ENCODE measurements around the gene RUBCN. TPM values are rescaled to one million over a fixed set of nuclear protein-coding genes. Genes with fewer than 3 reads are reported as not detected.
"Not testable (repeated sequence)": the region's sequence is repeated elsewhere in the genome, so short reads cannot be mapped to it uniquely, and the experiment has no call there.

Gene RUBCN
- total RNA-seq, 1 donor from 2014 or later = 3.7 TPM

GRCh38 chr3:197656129-197656528 is 80.6 kb downstream of the RUBCN start:
- H3K27me3 ChIP-seq (ENCODE audit: control insufficient read depth in 3 of 3, insufficient read depth in 3 of 3, low read length in 3 of 3); H3K4me3 ChIP-seq (ENCODE audit: low read length in 3 of 3); H3K9ac ChIP-seq (ENCODE audit: low read depth in 1 of 3, low read length in 3 of 3): not testable (repeated sequence)

GRCh38 chr3:197654998-197655330 is 81.7 kb downstream of the RUBCN start:
- not testable (repeated sequence) for H3K36me3 ChIP-seq (ENCODE audit: control insufficient read depth in 3 of 3, insufficient read depth in 3 of 3, low read length in 3 of 3); H3K27me3 ChIP-seq (ENCODE audit: control insufficient read depth in 3 of 3, insufficient read depth in 3 of 3, low read length in 3 of 3); H3K4me1 ChIP-seq (ENCODE audit: control insufficient read depth in 3 of 3, insufficient read depth in 3 of 3, low read length in 3 of 3); H3K27ac ChIP-seq (ENCODE audit: low read depth, low read length); H3K9me3 ChIP-seq (ENCODE audit: control insufficient read depth in 3 of 3, low read length in 3 of 3); H3K9ac ChIP-seq (ENCODE audit: low read depth in 1 of 3, low read length in 3 of 3)
- H3K4me3 ChIP-seq (ENCODE audit: low read length in 3 of 3) = peak overlapping the region in 1 of 3 donors; percentile 35

More at GRCh38 chr3:197656129-197656528, 80.6 kb downstream of the RUBCN start:
- not testable (repeated sequence) for H3K27ac ChIP-seq (ENCODE audit: low read depth, low read length); H3K9me3 ChIP-seq (ENCODE audit: control insufficient read depth in 3 of 3, low read length in 3 of 3); H3K4me1 ChIP-seq (ENCODE audit: control insufficient read depth in 3 of 3, insufficient read depth in 3 of 3, low read length in 3 of 3); H3K36me3 ChIP-seq (ENCODE audit: control insufficient read depth in 3 of 3, insufficient read depth in 3 of 3, low read length in 3 of 3)

- H3K9me3 ChIP-seq (ENCODE audit: control insufficient read depth in 3 of 3, low read length in 3 of 3); H3K27me3 ChIP-seq (ENCODE audit: control insufficient read depth in 3 of 3, insufficient read depth in 3 of 3, low read length in 3 of 3); H3K36me3 ChIP-seq (ENCODE audit: control insufficient read depth in 3 of 3, insufficient read depth in 3 of 3, low read length in 3 of 3); H3K9ac ChIP-seq (ENCODE audit: low read depth in 1 of 3, low read length in 3 of 3); H3K27ac ChIP-seq (ENCODE audit: low read depth, low read length); H3K4me1 ChIP-seq (ENCODE audit: control insufficient read depth in 3 of 3, insufficient read depth in 3 of 3, low read length in 3 of 3); H3K4me3 ChIP-seq (ENCODE audit: low read length in 3 of 3): not testable (repeated sequence)
These were observed 82.4 kb downstream of the RUBCN start for GRCh38 chr3:197654090-197654997.

GRCh38 chr3:197652860-197653259 is 83.8 kb downstream of the RUBCN start:
- H3K4me1 ChIP-seq (ENCODE audit: control insufficient read depth in 3 of 3, insufficient read depth in 3 of 3, low read length in 3 of 3); H3K36me3 ChIP-seq (ENCODE audit: control insufficient read depth in 3 of 3, insufficient read depth in 3 of 3, low read length in 3 of 3); H3K4me3 ChIP-seq (ENCODE audit: low read length in 3 of 3); H3K27me3 ChIP-seq (ENCODE audit: control insufficient read depth in 3 of 3, insufficient read depth in 3 of 3, low read length in 3 of 3); H3K27ac ChIP-seq (ENCODE audit: low read depth, low read length); H3K9ac ChIP-seq (ENCODE audit: low read depth in 1 of 3, low read length in 3 of 3); H3K9me3 ChIP-seq (ENCODE audit: control insufficient read depth in 3 of 3, low read length in 3 of 3): not testable (repeated sequence)

GRCh38 chr3:197647649-197648048 is 89.1 kb downstream of the RUBCN start:
- not testable (repeated sequence) for H3K27ac ChIP-seq (ENCODE audit: low read depth, low read length); H3K27me3 ChIP-seq (ENCODE audit: control insufficient read depth in 3 of 3, insufficient read depth in 3 of 3, low read length in 3 of 3); H3K4me3 ChIP-seq (ENCODE audit: low read length in 3 of 3); H3K36me3 ChIP-seq (ENCODE audit: control insufficient read depth in 3 of 3, insufficient read depth in 3 of 3, low read length in 3 of 3); H3K4me1 ChIP-seq (ENCODE audit: control insufficient read depth in 3 of 3, insufficient read depth in 3 of 3, low read length in 3 of 3); H3K9me3 ChIP-seq (ENCODE audit: control insufficient read depth in 3 of 3, low read length in 3 of 3); H3K9ac ChIP-seq (ENCODE audit: low read depth in 1 of 3, low read length in 3 of 3)

GRCh38 chr3:197647191-197647590 is 89.5 kb downstream of the RUBCN start:
- not testable (repeated sequence) for H3K4me3 ChIP-seq (ENCODE audit: low read length in 3 of 3); H3K9me3 ChIP-seq (ENCODE audit: control insufficient read depth in 3 of 3, low read length in 3 of 3); H3K9ac ChIP-seq (ENCODE audit: low read depth in 1 of 3, low read length in 3 of 3); H3K4me1 ChIP-seq (ENCODE audit: control insufficient read depth in 3 of 3, insufficient read depth in 3 of 3, low read length in 3 of 3); H3K36me3 ChIP-seq (ENCODE audit: control insufficient read depth in 3 of 3, insufficient read depth in 3 of 3, low read length in 3 of 3); H3K27me3 ChIP-seq (ENCODE audit: control insufficient read depth in 3 of 3, insufficient read depth in 3 of 3, low read length in 3 of 3); H3K27ac ChIP-seq (ENCODE audit: low read depth, low read length)

GRCh38 chr3:197646294-197646693 is 90.4 kb downstream of the RUBCN start:
- not testable (repeated sequence) for H3K36me3 ChIP-seq (ENCODE audit: control insufficient read depth in 3 of 3, insufficient read depth in 3 of 3, low read length in 3 of 3); H3K27me3 ChIP-seq (ENCODE audit: control insufficient read depth in 3 of 3, insufficient read depth in 3 of 3, low read length in 3 of 3); H3K4me1 ChIP-seq (ENCODE audit: control insufficient read depth in 3 of 3, insufficient read depth in 3 of 3, low read length in 3 of 3); H3K9me3 ChIP-seq (ENCODE audit: control insufficient read depth in 3 of 3, low read length in 3 of 3); H3K27ac ChIP-seq (ENCODE audit: low read depth, low read length); H3K4me3 ChIP-seq (ENCODE audit: low read length in 3 of 3); H3K9ac ChIP-seq (ENCODE audit: low read depth in 1 of 3, low read length in 3 of 3)

GRCh38 chr3:197637556-197637955 is 99.1 kb downstream of the RUBCN start:
- not testable (repeated sequence) for H3K36me3 ChIP-seq (ENCODE audit: control insufficient read depth in 3 of 3, insufficient read depth in 3 of 3, low read length in 3 of 3); H3K4me3 ChIP-seq (ENCODE audit: low read length in 3 of 3); H3K9ac ChIP-seq (ENCODE audit: low read depth in 1 of 3, low read length in 3 of 3); H3K27ac ChIP-seq (ENCODE audit: low read depth, low read length); H3K27me3 ChIP-seq (ENCODE audit: control insufficient read depth in 3 of 3, insufficient read depth in 3 of 3, low read length in 3 of 3); H3K4me1 ChIP-seq (ENCODE audit: control insufficient read depth in 3 of 3, insufficient read depth in 3 of 3, low read length in 3 of 3); H3K9me3 ChIP-seq (ENCODE audit: control insufficient read depth in 3 of 3, low read length in 3 of 3)

- H3K9me3 ChIP-seq (ENCODE audit: control insufficient read depth in 3 of 3, low read length in 3 of 3); H3K9ac ChIP-seq (ENCODE audit: low read depth in 1 of 3, low read length in 3 of 3); H3K36me3 ChIP-seq (ENCODE audit: control insufficient read depth in 3 of 3, insufficient read depth in 3 of 3, low read length in 3 of 3); H3K27ac ChIP-seq (ENCODE audit: low read depth, low read length); H3K4me3 ChIP-seq (ENCODE audit: low read length in 3 of 3); H3K4me1 ChIP-seq (ENCODE audit: control insufficient read depth in 3 of 3, insufficient read depth in 3 of 3, low read length in 3 of 3); H3K27me3 ChIP-seq (ENCODE audit: control insufficient read depth in 3 of 3, insufficient read depth in 3 of 3, low read length in 3 of 3): not testable (repeated sequence)
These were observed 104.7 kb downstream of the RUBCN start for GRCh38 chr3:197631989-197632388.

GRCh38 chr3:197630766-197631165 is 105.9 kb downstream of the RUBCN start:
- H3K4me3 ChIP-seq (ENCODE audit: low read length in 3 of 3); H3K9me3 ChIP-seq (ENCODE audit: control insufficient read depth in 3 of 3, low read length in 3 of 3); H3K9ac ChIP-seq (ENCODE audit: low read depth in 1 of 3, low read length in 3 of 3); H3K4me1 ChIP-seq (ENCODE audit: control insufficient read depth in 3 of 3, insufficient read depth in 3 of 3, low read length in 3 of 3); H3K27me3 ChIP-seq (ENCODE audit: control insufficient read depth in 3 of 3, insufficient read depth in 3 of 3, low read length in 3 of 3); H3K36me3 ChIP-seq (ENCODE audit: control insufficient read depth in 3 of 3, insufficient read depth in 3 of 3, low read length in 3 of 3); H3K27ac ChIP-seq (ENCODE audit: low read depth, low read length): not testable (repeated sequence)

Measured in skeletal muscle tissue (tissue), 4 donors.